NOMO-1 (cell line): ENCODE results near the gene ULK4.

Experiments
- DNase-seq, 2 experiments: peaks; one replicate each; lab custom pipeline; 2025; ENCODE audit not compliant: unreplicated experiment in 2 of 2; lab: John Stamatoyannopoulos, UW

The ULK4 gene

DNA sequence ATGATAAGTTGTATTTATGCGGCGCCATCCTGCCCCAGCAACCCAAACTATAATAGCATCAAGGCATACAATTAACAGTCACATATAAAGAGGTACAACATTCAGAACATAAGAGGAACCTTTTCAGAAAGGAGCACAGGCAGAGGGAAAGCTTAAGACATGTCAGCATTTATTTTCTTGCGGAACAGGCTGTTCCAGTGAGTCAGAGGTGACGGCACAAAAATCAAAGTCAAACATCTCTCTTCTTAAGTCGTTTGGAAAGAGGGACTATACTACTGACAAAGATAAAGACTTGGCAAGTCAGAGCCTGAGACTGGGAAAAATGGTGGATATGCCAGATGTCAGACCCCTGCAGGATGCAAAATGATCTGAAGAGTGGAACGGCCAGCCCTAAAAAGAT is 634.2 kb downstream of the ULK4 start:
- no peak for DNase-seq

GRCh38 chr3:41324156-41324475 is 637.8 kb downstream of the ULK4 start:
- DNase-seq = no peak

DNA sequence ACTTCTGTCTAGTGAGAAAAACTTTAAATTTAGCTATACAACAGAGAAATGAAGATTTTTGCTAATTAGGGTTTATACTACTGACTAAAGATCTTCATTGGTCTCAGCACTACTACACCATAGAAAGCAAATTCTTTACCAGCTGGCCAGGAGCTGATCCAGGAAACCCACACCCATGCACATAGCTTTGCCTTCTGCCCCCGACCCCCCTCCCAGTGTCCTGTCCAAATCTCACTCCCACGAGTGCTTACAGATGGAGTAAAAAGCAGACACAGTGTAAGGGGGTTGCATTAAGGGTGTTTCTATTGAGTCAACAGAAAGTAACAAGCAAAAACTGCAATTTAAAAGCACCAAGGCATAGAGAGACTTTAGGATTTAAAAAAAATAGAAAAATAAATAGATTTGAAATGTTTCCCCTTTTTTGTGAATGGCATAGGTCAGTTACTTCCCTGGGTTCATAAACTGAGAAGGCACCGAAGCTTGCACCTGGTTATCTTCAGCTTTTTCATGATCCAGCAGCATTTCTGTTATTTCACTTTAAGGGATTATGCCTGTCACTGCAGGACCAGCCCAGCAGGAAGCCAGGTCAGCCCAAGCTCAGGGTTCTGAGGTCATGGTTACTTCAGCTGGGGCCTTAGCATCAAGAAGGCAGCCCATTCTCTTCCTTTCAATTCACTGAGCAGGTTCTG is 638.3 kb downstream of the ULK4 start:
- DNase-seq = no peak

DNA sequence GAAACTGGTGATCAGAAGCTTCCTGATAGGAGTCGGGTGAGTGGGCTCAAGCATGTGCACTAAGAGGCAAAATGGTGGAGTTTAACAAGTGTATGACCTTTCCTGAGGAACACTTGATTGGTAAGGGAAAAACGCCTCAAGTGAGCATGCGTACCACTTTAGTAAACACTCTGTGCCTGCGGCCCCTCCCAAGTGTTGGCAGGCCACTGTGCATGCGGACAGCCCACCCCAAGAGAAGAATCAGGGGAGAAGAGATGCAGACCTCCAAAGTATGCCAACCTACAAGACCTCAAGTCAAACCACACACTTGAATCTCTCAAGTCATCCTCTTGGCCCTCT is 640.3 kb downstream of the ULK4 start:
- no peak for DNase-seq

DNA sequence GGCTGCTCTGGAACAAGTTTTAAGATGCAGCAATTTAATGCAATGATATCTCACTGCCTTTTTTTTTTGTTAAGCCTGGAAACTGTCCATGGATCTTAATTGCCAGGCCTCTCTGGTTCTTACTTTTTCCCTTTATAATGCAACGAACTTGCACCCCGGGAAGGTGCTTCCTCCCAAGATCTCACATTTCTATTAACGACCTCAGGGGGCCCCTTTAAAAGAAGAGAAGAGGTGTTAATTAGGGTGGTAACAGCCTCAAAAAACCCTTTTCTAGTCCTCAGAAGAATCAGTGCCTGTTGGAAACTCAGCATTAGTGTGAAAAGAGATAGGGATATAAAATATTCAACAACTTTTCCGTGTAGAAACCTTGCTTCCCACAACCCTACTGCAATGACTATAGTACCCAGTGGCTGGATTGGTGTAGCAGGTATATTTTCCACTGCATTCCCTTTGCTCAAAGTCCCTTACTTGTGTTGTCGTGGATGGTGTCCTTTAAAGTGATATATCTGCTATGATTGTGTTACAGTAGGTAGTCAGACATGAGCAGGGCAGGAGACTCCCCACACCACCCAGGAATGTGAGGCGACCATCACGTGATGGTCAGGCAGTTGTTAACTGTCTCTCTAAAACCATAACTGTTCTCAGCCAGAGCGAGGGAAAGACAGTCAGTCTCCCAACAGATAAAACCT is 640.8 kb downstream of the ULK4 start:
- no peak for DNase-seq

- no peak for DNase-seq
These were observed 643.4 kb downstream of the ULK4 start for GRCh38 chr3:41318520-41318919.

DNA sequence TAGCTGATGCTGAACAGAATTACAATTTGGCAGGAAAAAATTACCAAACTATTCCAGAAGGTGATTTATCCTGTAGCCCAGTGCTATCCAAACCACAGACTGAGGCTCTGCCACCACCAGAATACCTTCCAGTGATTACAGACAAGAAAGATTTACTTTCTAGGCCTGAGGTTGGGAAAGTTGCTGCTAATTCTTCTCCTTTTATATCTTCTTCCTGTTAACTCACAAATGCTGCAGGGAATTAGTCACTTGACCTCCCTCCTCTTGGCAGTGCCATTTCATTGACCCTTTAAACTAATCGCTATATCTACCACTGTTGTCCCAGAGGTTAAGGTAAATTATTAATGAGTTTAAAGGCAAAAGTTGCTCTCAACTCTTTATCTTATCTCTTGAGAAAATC is 644.2 kb downstream of the ULK4 start:
- DNase-seq = no peak

- no peak for DNase-seq
These were observed 644.6 kb downstream of the ULK4 start for GRCh38 chr3:41317298-41317697.

GRCh38 chr3:41315126-41315525 is 646.8 kb downstream of the ULK4 start:
- DNase-seq = no peak

- no peak for DNase-seq
These were observed 653.8 kb downstream of the ULK4 start for GRCh38 chr3:41308119-41308518.

DNA sequence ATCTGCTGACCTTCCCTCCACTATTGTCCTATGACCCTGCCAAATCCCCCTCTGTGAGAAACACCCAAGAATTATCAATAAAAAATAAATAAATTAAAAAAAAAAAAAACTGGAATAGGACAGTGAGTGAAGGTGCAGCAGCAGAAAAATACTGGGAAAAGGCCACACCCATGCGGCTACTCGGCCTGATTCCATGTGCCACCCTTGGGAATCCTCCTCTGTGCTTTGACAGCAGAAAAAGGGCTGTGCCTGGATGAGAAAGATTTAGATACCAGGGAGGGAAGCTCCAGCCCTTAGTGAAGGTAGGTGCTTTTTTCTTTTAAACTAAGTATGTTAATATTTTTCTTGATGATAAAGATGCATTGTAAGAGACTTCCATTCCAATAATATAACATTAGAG is 654.8 kb downstream of the ULK4 start:
- DNase-seq = no peak

- DNase-seq = no peak
These were observed 657.3 kb downstream of the ULK4 start for GRCh38 chr3:41304593-41304992.

DNA sequence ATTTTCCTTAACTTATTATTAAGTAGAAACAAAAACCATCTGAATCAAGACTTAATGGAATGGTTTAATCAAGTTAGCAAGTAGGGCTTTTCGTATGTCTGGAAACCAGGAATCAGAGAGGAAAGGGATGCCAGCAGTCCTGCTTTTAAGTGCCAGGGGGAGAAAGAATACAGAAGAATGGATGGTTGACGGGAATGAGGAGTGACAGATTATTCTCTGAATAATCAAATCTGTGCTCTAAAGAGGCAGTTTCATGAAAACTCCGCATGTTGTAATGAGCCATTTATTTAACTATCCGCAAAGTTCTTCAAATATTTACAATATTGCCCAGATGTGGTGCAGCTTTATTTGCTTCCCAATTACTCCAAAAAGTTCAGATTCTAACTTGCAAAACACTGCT is 659.6 kb downstream of the ULK4 start:
- DNase-seq = no peak

- DNase-seq = no peak
These were observed 660.4 kb downstream of the ULK4 start for GRCh38 chr3:41301548-41301947.

- DNase-seq = no peak
These were observed 662.9 kb downstream of the ULK4 start for GRCh38 chr3:41299036-41299435.

GRCh38 chr3:41297750-41298149 is 664.2 kb downstream of the ULK4 start:
- DNase-seq = no peak

GRCh38 chr3:41296556-41296955 is 665.3 kb downstream of the ULK4 start:
- no peak for DNase-seq

GRCh38 chr3:41295740-41296139 is 666.2 kb downstream of the ULK4 start:
- DNase-seq = no peak

GRCh38 chr3:41293169-41293681 is 668.7 kb downstream of the ULK4 start:
- DNase-seq = no peak

- no peak for DNase-seq
These were observed 671.2 kb downstream of the ULK4 start for GRCh38 chr3:41290736-41291135.

DNA sequence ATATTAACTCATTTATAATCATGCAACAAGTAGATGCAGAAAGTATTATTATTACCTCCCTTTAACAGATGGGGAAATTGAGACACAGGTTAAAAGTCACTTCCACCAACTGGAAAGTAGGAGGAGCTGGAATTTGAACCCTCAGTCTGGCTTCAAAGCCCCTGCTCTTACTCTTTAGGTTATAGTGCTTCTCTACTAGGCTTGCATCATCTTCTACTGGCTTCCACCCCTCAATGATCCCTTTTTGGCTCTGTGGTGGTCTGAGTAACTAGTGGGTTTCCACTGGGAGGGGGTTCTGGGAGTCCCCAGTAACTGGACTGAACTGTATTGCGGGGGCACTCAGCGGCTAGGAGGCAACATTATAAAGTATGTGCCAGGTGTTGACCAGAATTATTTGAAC is 671.6 kb downstream of the ULK4 start:
- no peak for DNase-seq

GRCh38 chr3:41288785-41289184 is 673.1 kb downstream of the ULK4 start:
- no peak for DNase-seq

GRCh38 chr3:41286305-41286704 is 675.6 kb downstream of the ULK4 start:
- no peak for DNase-seq
